ENCODE results near the gene EXOSC7. TPM values are rescaled to one million over a fixed set of nuclear protein-coding genes. Genes with fewer than 3 reads are reported as not detected.
A peak's percentile ranks its signal among the peaks of the same experiment; 100 is the strongest.

The EXOSC7 gene
- total RNA-seq, 1 experiment from 2014 or later, result 88.7 TPM

DNA sequence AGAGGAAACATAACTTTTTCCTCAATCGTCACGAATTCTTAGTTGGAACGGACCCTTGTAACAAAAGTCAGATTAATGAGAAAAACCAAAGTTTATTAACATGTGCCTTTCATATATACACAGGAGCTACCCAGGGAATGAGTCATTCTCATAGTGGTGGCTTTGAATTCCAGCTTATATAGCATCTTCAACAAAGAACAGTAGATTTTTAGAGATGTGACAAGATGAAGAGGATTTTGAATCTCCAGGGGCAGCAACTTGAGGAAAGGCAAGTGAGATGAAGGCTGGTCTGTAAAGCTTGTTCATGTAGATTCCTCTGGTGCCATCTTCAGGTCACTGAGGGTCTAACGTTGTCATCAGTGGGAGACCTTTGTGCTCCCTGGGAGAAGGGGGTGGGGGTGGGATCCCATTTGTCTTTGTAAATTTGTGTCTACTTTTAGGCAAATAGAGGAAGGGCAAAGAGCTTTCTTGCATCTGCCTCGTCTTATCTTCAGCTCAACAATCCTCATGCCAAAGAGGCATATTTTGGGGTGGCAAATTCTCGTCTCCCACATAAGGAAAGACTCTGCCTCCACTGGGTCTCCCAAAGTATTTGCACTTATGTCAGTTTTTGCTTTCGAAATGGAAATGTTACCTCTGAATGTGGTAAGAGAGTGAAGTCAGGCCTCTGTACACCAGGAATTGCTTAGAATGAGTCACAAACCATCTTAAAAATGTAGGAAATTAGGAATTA lies 79.5 kb downstream of the EXOSC7 start:
- no peak overlapping the region for H2AFZ ChIP-seq (ENCODE audit: low read length)
- H2BK20ac ChIP-seq (ENCODE audit: low read depth, low read length, poor library complexity, severe bottlenecking), result no peak overlapping the region
- H3K18ac ChIP-seq (ENCODE audit: insufficient read length, low read depth, low read length), result no peak overlapping the region
- H3K9ac ChIP-seq (ENCODE audit: extremely low read depth, insufficient read length, low read length), result no peak overlapping the region
- no peak overlapping the region for H2BK15ac ChIP-seq (ENCODE audit: low read depth, low read length)
- H4K20me1 ChIP-seq (ENCODE audit: control insufficient read depth, insufficient read depth, insufficient read length), result no peaks in the 10 kb centered on the region
- no peaks in the 10 kb centered on the region for H3K9me3 ChIP-seq (ENCODE audit: control insufficient read depth, low read depth, low read length)
- no peak overlapping the region for H3K4me2 ChIP-seq (ENCODE audit: insufficient read depth, insufficient read length, low read length)
- H3K27ac ChIP-seq (ENCODE audit: insufficient read length, low read depth, low read length), result no peak overlapping the region
- peaks cover 0 to 3% of the 10 kb centered on the region in 2 experiments; a peak in 1 of 5 replicates for H3K9me3 Mint-ChIP-seq
- H2AK5ac ChIP-seq (ENCODE audit: insufficient read length, low read length), result no peak overlapping the region
- no peaks in the 10 kb centered on the region for H3K79me2 ChIP-seq (ENCODE audit: insufficient read depth, low read length)
- no peak overlapping the region for H2BK12ac ChIP-seq (ENCODE audit: insufficient read length, low read depth, low read length)
- no peak overlapping the region for H4K91ac ChIP-seq (ENCODE audit: insufficient read length, low read depth, low read length)
- no peaks in the 10 kb centered on the region for H3K23me2 ChIP-seq (ENCODE audit: insufficient read length, low read depth, low read length, poor library complexity, severe bottlenecking)
- no peaks in the 10 kb centered on the region for H3K36me3 Mint-ChIP-seq (ENCODE audit: insufficient read depth in 1 of 3, low read depth in 3 of 3)
- no peak overlapping the region for H3K27ac Mint-ChIP-seq
- peaks cover 2% of the 10 kb centered on the region; the same call in 1 of the 2 replicates for H3K4me1 ChIP-seq (ENCODE audit: insufficient read depth, low read length)
- H3K4ac ChIP-seq (ENCODE audit: low read depth, low read length), result no peak overlapping the region
- no peak overlapping the region for H3K4me3 Mint-ChIP-seq
- no peaks in the 10 kb centered on the region for H3K79me1 ChIP-seq (ENCODE audit: insufficient read depth, low read depth, low read length, poor library complexity, severe bottlenecking)
- H3K14ac ChIP-seq (ENCODE audit: insufficient read depth, low read length), result no peak overlapping the region
- WGBS (ENCODE audit: extremely low coverage, insufficient read length, low lambda C conversion rate), result no CpG with 5 or more reads among the region's 7 CpGs
- peaks cover 27% of the 10 kb centered on the region; the same call in 1 of the 2 replicates for H3K27me3 ChIP-seq (ENCODE audit: insufficient read depth, low read length)
- H3K4me1 Mint-ChIP-seq, result peaks cover 20 to 22% of the 10 kb centered on the region in 2 experiments
- H3K56ac ChIP-seq (ENCODE audit: insufficient read length, low read depth, low read length), result no peak overlapping the region
- peaks cover 100% of the 10 kb centered on the region for H3K27me3 Mint-ChIP-seq (ENCODE audit: low read depth)
- DNase-seq, result peak; percentile 61
- no peak overlapping the region for H4K8ac ChIP-seq (replicated peaks; ENCODE audit: insufficient read length, low read depth, low read length)
- no peak overlapping the region for H4K5ac ChIP-seq (ENCODE audit: insufficient read length, low read depth, low read length)
- peak; percentile 57; the same call in 2 of the 3 replicates for TF ChIP-seq CTCF (conservative IDR thresholded peaks at IDR 0.05)
- H2BK5ac ChIP-seq (ENCODE audit: insufficient read length, low read length), result no peak overlapping the region
- H2BK120ac ChIP-seq (ENCODE audit: low read depth, low read length, poor library complexity, severe bottlenecking), result no peak overlapping the region
- H3K23ac ChIP-seq (ENCODE audit: insufficient read length, low read depth, low read length), result no peak overlapping the region
- H3T11ph ChIP-seq (ENCODE audit: low read length), result no peak overlapping the region
